ENCODE measurements around the gene ACSS2. TPM values are rescaled to one million over a fixed set of nuclear protein-coding genes. Genes with fewer than 3 reads are reported as not detected.

ACSS2 gene
- total and polyA plus RNA-seq, 2 experiments from 2014 or later: 26.1 to 49.3 TPM

GRCh38 chr20:34965051-34965450, 88.6 kb downstream of the ACSS2 start:
- no peaks in the 10 kb centered on the region for H3K9me2 ChIP-seq (ENCODE audit: insufficient read depth)
- H3K4me1 ChIP-seq (ENCODE audit: insufficient read depth): no peaks in the 10 kb centered on the region
- DNase-seq (ENCODE audit: low spot score) (no peak), ATAC-seq (no peak)
- H3K4me3 ChIP-seq: no peak overlapping the region
- Mint-ChIP-seq H3K9me3 (no peaks in the 10 kb centered on the region), H3K27ac (no peak overlapping the region), H3K36me3 (ENCODE audit: low read depth) (no peaks in the 10 kb centered on the region), H3K4me1 (peaks cover 7% of the 10 kb centered on the region; the same call in 2 of the 3 replicates), H3K27me3 (ENCODE audit: insufficient read depth, low read depth, poor library complexity) (peaks cover 4% of the 10 kb centered on the region), H3K4me3 (no peak overlapping the region)
- no peaks in the 10 kb centered on the region for H3F3A ChIP-seq (replicated peaks; ENCODE audit: low read depth)
- H4K20me1 ChIP-seq (replicated peaks; ENCODE audit: insufficient read depth): no peaks in the 10 kb centered on the region
- H3K4me2 ChIP-seq: no peak overlapping the region
- H3K36me3 ChIP-seq (ENCODE audit: insufficient read depth): no peaks in the 10 kb centered on the region
- H3K27ac ChIP-seq (ENCODE audit: low read depth): no peak overlapping the region
- no peaks in the 10 kb centered on the region for H3K27me3 ChIP-seq (ENCODE audit: insufficient read depth)
- TF ChIP-seq STAT1 (IDR thresholded peaks at IDR 0.05; ENCODE audit: unreplicated experiment) (no peak), POLR2AphosphoS5 (IDR thresholded peaks at IDR 0.05; ENCODE audit: low read depth) (no peak), ZNF114 (CRISPR knock-in tag; IDR thresholded peaks at IDR 0.05) (no peak), ETS1 (IDR thresholded peaks at IDR 0.05) (no peak), NANOG (IDR thresholded peaks at IDR 0.05; ENCODE audit: borderline replicate concordance) (no peak), CREB1 (CRISPR knock-in tag; IDR thresholded peaks at IDR 0.05; ENCODE audit: low read depth) (no peak), ZNF331 (CRISPR knock-in tag; IDR thresholded peaks at IDR 0.05; ENCODE audit: low read depth) (no peak), REST (IDR thresholded peaks at IDR 0.05; ENCODE audit: unreplicated experiment) (no peak)
- peak overlapping the region; percentile 43; the same call in 1 of the 2 replicates for H2AFZ ChIP-seq
- no peaks in the 10 kb centered on the region for H3K79me2 ChIP-seq (replicated peaks; ENCODE audit: insufficient read depth)

- H3K27me3 Mint-ChIP-seq (ENCODE audit: insufficient read depth, low read depth, poor library complexity): peaks cover 6% of the 10 kb centered on the region
- peaks cover 3% of the 10 kb centered on the region; the same call in 2 of the 3 replicates for H3K4me1 Mint-ChIP-seq
- Histone ChIP-seq H3K4me1 (ENCODE audit: insufficient read depth) (no peaks in the 10 kb centered on the region), H3F3A (replicated peaks; ENCODE audit: low read depth) (no peaks in the 10 kb centered on the region), H4K20me1 (replicated peaks; ENCODE audit: insufficient read depth) (no peaks in the 10 kb centered on the region), H3K9me2 (ENCODE audit: insufficient read depth) (no peaks in the 10 kb centered on the region), H3K27ac (ENCODE audit: low read depth) (no peak overlapping the region), H3K27me3 (ENCODE audit: insufficient read depth) (no peaks in the 10 kb centered on the region), H2AFZ (no peak overlapping the region), H3K4me2 (no peak overlapping the region), H3K79me2 (replicated peaks; ENCODE audit: insufficient read depth) (no peaks in the 10 kb centered on the region), H3K36me3 (ENCODE audit: insufficient read depth) (no peaks in the 10 kb centered on the region), H3K4me3 (no peak overlapping the region)
- H3K4me3 Mint-ChIP-seq: no peak overlapping the region
- no peak overlapping the region for H3K27ac Mint-ChIP-seq
- DNase-seq (ENCODE audit: low spot score) (no peak), ATAC-seq (no peak)
- H3K9me3 Mint-ChIP-seq: no peaks in the 10 kb centered on the region
- TF ChIP-seq REST (IDR thresholded peaks at IDR 0.05; ENCODE audit: unreplicated experiment): no peak
- no peaks in the 10 kb centered on the region for H3K36me3 Mint-ChIP-seq (ENCODE audit: low read depth)
Observed at GRCh38 chr20:34967421-34967820, 91.0 kb downstream of the ACSS2 start.

All from GM23338 (cell line).